Bladder microvascular endothelial cell (primary cell): ENCODE results near the gene GNE. TPM values are rescaled to one million over a fixed set of nuclear protein-coding genes. Genes with fewer than 3 reads are reported as not detected.

Experiments
- total RNA-seq: library from RNA; depleted of rRNA; stranded (reverse); fragments of >200 nt; gene quantifications from 2 replicates; pipeline ENCODE4 v1.2.3, GENCODE V29; 2014

The GNE gene
- total RNA-seq: 9.2 and 21.6 TPM in 2 replicates

GRCh38 chr9:36258208-36258995 is at the start of gene GNE:
Gene GNE (minus strand): TSS chr9:36258448. CDS start chr9:36249355, 9,093 bp downstream.

DNA sequence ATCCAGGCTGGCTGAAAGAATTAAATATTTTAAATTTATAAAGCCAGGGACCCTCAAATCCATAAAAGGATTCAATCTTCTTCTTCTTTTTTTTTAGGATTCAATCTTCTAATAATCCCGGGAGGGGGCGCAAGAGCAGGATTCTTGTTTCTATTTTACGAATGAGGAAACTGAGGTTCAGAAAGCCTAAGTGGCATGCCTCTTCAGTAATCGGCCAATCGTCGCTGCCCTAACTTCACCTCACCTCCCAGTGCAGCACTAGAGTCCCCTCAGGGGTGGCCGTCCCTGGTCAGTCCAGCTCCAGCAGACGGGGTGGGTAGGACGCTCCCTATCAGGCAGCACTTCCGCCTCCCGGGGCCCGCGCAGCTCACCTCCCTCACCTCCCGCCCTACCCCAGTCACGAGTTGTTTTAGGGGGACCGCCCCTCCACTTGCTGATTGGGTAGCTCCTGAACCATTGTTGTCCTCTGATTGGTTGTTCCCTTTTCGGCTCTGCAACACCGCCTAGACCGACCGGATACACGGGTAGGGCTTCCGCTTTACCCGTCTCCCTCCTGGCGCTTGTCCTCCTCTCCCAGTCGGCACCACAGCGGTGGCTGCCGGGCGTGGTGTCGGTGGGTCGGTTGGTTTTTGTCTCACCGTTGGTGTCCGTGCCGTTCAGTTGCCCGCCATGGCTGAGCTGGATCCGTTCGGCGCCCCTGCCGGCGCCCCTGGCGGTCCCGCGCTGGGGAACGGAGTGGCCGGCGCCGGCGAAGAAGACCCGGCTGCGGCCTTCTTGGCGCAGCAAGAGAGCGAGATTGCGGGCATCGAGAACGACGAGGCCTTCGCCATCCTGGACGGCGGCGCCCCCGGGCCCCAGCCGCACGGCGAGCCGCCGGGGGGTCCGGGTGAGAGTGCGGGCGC is 67.6 kb downstream of the GNE start, which contains the start of gene CLTA:
TSS of gene CLTA (plus strand) at position 534 of the 902 bp plus-strand sequence. CDS start at position 670, 136 bp downstream.

GRCh38 chr9:36169166-36169565 is 89.1 kb downstream of the GNE start, which contains the start of gene CCIN:
Gene CCIN (plus strand): TSS chr9:36169388. CDS start chr9:36169503, 115 bp downstream.

Other genes with a start within 250 kb of the GNE start
- 5.5 and 40.2 TPM in 2 replicates for gene RECK, start 221.5 kb downstream of the GNE start, total RNA-seq
- gene GLIPR2, start 121.7 kb downstream of the GNE start, total RNA-seq: 4.9 and 44.4 TPM in 2 replicates
- gene CCIN, start 89.1 kb downstream of the GNE start, total RNA-seq: 0.16 and 1.2 TPM in 2 replicates
- 259 and 282 TPM in 2 replicates for gene CLTA, start 67.5 kb downstream of the GNE start, total RNA-seq
- gene RNF38, start 141.8 kb upstream of the GNE start, total RNA-seq: 11.3 and 39.9 TPM in 2 replicates